GM19328 (cell line): ENCODE data around the gene LRRC42.

Source experiments
- ATAC-seq: cut with Tn5 transposase; IDR thresholded peaks from one replicate; pipeline ENCODE4 v1.9.1; 2021; ENCODE audit warnings: mild to moderate bottlenecking, moderate library complexity; ENCODE audit not compliant: unreplicated experiment

LRRC42 gene

GRCh38 chr1:53946252-53947171 is at the start of gene LRRC42:
Gene LRRC42, plus strand, starts transcription at chr1:53946350. Its CDS starts 5,650 bp downstream, at chr1:53952000.
- ATAC-seq = peak; percentile 53

- no peak for ATAC-seq
These were observed 49.4 kb upstream of the LRRC42 start for GRCh38 chr1:53896635-53897229.

GRCh38 chr1:53899206-53899628 is 46.9 kb upstream of the LRRC42 start:
- no peak for ATAC-seq

- no peak for ATAC-seq
These were observed 46.4 kb upstream of the LRRC42 start for GRCh38 chr1:53899708-53900107.

- no peak for ATAC-seq
These were observed 43.7 kb upstream of the LRRC42 start for GRCh38 chr1:53902235-53903138.

GRCh38 chr1:53905509-53905908 is 40.6 kb upstream of the LRRC42 start:
- ATAC-seq = no peak

- ATAC-seq = no peak
These were observed 40.0 kb upstream of the LRRC42 start for GRCh38 chr1:53906121-53906520.

GRCh38 chr1:53909946-53910345 is 36.2 kb upstream of the LRRC42 start:
- ATAC-seq = no peak

GRCh38 chr1:53911442-53911841 is 34.7 kb upstream of the LRRC42 start:
- no peak for ATAC-seq

- ATAC-seq = no peak
These were observed 32.7 kb upstream of the LRRC42 start for GRCh38 chr1:53913352-53914033.

GRCh38 chr1:53918343-53918742 is 27.8 kb upstream of the LRRC42 start:
- no peak for ATAC-seq

- no peak for ATAC-seq
These were observed 26.5 kb upstream of the LRRC42 start for GRCh38 chr1:53919675-53920066.

GRCh38 chr1:53927376-53927881 is 18.7 kb upstream of the LRRC42 start:
- no peak for ATAC-seq

GRCh38 chr1:53929246-53929960 is 16.7 kb upstream of the LRRC42 start:
- ATAC-seq = no peak

- ATAC-seq = no peak
These were observed 15.2 kb upstream of the LRRC42 start for GRCh38 chr1:53930932-53931331.

- ATAC-seq = no peak
These were observed 14.6 kb upstream of the LRRC42 start for GRCh38 chr1:53931523-53931922.

GRCh38 chr1:53934170-53934765 is 11.9 kb upstream of the LRRC42 start:
- no peak for ATAC-seq

GRCh38 chr1:53936430-53936829 is 9.7 kb upstream of the LRRC42 start:
- ATAC-seq = no peak

- no peak for ATAC-seq
These were observed 7.9 kb upstream of the LRRC42 start for GRCh38 chr1:53938136-53938830.
